Transverse colon (tissue), 4 donors: ENCODE results near the gene ASPM.

Experiments used
- CTCF ChIP-seq, 5 experiments: fragments of 200-600 bp in 3 of 5; fragments of 450-650 bp in 2 of 5; sonication (generic) in 3 of 5; IDR thresholded peaks; 1 replicate in 2 of 5; 2 replicates in 3 of 5; pipeline ENCODE4 v1.5.1; 2016 to 2017; ENCODE audit warnings: antibody characterized with exemption in 5 of 5, inconsistent platforms in 3 of 5, mild to moderate bottlenecking in 2 of 5, moderate library complexity in 1 of 5
- EP300 ChIP-seq: sonication (generic); formaldehyde crosslinking; IDR thresholded peaks from one replicate; pipeline ENCODE4 v1.6.1; 2017; ENCODE audit warnings: antibody characterized with exemption, low read depth
- POLR2A ChIP-seq: fragments of 450-650 bp; IDR thresholded peaks from one replicate; pipeline ENCODE4 v1.6.1; 2016; ENCODE audit warnings: antibody characterized with exemption, mild to moderate bottlenecking, moderate library complexity
- POLR2AphosphoS5 ChIP-seq, 3 donors: sonication (generic); formaldehyde crosslinking; IDR thresholded peaks; one replicate each; pipeline ENCODE4 v1.6.1; 2016; ENCODE audit warnings: antibody characterized with exemption in 3 of 3

- TF ChIP-seq EP300 = no peak
- TF ChIP-seq CTCF (IDR thresholded peaks at IDR 0.05) = no peak
- no peak for TF ChIP-seq POLR2A
- no peak for TF ChIP-seq POLR2AphosphoS5 (IDR thresholded peaks at IDR 0.05)
Observed at GRCh38 chr1:197149340-197149739, 2.9 kb upstream of the ASPM start.
